ENCODE measurements around the gene LCN15. TPM values are rescaled to one million over a fixed set of nuclear protein-coding genes. Genes with fewer than 3 reads are reported as not detected.

Gene LCN15
- polyA plus RNA-seq, 3 donors = not detected

GRCh38 chr9:136784997-136785361 is 20.7 kb upstream of the LCN15 start:
- no peak for DNase-seq
- WGBS (ENCODE audit: insufficient coverage) = 98% methylated on average over 5 of the region's 6 CpGs
- Histone ChIP-seq H3K4me3 (replicated peaks in 1 of 3; ENCODE audit: low read depth in 2 of 3, low read length in 3 of 3) (no peak overlapping the region), H3K9ac (ENCODE audit: insufficient read depth, low read length, poor library complexity, severe bottlenecking) (no peak overlapping the region), H3K36me3 (replicated peaks in 1 of 2; ENCODE audit: control insufficient read depth in 1 of 2, insufficient read depth in 2 of 2, low read length in 2 of 2) (no peaks in the 10 kb centered on the region), H4K20me1 (ENCODE audit: insufficient read depth, low read length) (no peaks in the 10 kb centered on the region), H3K9me3 (replicated peaks in 1 of 2; ENCODE audit: control insufficient read depth in 1 of 2, insufficient read depth in 1 of 2, low read length in 2 of 2) (no peaks in the 10 kb centered on the region), H3K4me2 (replicated peaks; ENCODE audit: extremely low read depth, low read length, poor library complexity, severe bottlenecking) (no peak overlapping the region), H3K27me3 (ENCODE audit: control insufficient read depth in 2 of 2, insufficient read depth in 2 of 2, low read length in 2 of 2) (no peaks in the 10 kb centered on the region), H3K4me1 (ENCODE audit: control insufficient read depth in 1 of 2, insufficient read depth in 2 of 2, low read length in 2 of 2) (no peaks in the 10 kb centered on the region), H3K27ac (ENCODE audit: low read depth in 1 of 2, low read length in 2 of 2) (no peak overlapping the region), H2AFZ (ENCODE audit: insufficient read depth, low read depth, low read length, poor library complexity, severe bottlenecking) (no peak overlapping the region), H3K79me2 (ENCODE audit: insufficient read depth, low read length) (no peaks in the 10 kb centered on the region)
- Mint-ChIP-seq H3K9me3 (no peaks in the 10 kb centered on the region), H3K4me3 (no peak overlapping the region), H3K27me3 (ENCODE audit: low read depth in 3 of 3) (peaks cover 0 to 3% (median 0%) of the 10 kb centered on the region in 3 donors), H3K27ac (no peak overlapping the region), H3K4me1 (peaks cover 5% of the 10 kb centered on the region), H3K36me3 (no peaks in the 10 kb centered on the region)
- intact Hi-C loops (cut with micrococcal nuclease) = loop anchor here (5.0 to 10.0 kb wide), 2 partner anchors 247 to 280 kb away; partner anchors contain the start of gene FUT7 (in 1 of the 2)
- no peak for TF ChIP-seq CTCF (IDR thresholded peaks at IDR 0.05)

DNA sequence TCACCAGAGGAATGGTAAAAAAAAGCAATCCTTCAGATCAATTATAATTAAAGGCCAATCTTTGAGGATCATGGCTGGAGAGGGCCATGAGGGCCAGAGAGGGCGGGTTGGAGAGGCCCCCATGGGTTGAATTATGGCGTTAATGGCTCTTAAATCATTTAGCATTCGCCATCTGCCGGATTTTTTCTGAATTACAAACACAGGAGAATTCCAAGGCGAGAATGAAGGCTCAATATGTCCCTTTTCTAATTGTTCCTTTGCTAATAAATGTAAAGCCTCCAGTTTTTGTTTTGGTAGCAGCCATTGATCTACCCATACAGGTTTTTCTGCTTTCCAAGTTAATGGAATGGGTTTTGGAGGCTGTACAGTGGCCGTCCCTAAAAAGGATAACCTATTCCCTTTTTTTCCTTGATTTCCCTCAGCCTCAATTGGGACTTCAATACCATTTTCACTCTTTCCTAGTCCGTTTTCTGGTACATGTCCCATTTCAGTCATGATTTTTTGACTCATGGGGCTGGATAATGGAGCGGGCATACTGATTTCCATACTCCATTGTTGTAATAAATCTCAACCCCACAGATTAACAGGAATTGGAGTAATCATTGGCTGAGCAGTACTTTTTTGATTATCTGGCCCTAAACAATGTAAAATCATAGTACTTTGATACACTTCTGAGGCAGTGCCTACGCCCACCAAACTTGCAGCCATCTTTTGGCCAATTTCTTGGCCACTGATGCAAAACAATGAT is 20.1 kb upstream of the LCN15 start:
- no peaks in the 10 kb centered on the region for H3K9me3 Mint-ChIP-seq
- no peaks in the 10 kb centered on the region for H3K36me3 Mint-ChIP-seq
- intact Hi-C loops (cut with micrococcal nuclease) = loop anchor here in 1 of 2 donors (10.0 kb wide), 1 partner anchor 280 kb away; no protein-coding TSS in a partner anchor
- no peaks in the 10 kb centered on the region for H3K79me2 ChIP-seq (ENCODE audit: insufficient read depth, low read length)
- DNase-seq = no peak
- no peaks in the 10 kb centered on the region for H3K36me3 ChIP-seq (replicated peaks in 1 of 2; ENCODE audit: control insufficient read depth in 1 of 2, insufficient read depth in 2 of 2, low read length in 2 of 2)
- H3K9ac ChIP-seq (ENCODE audit: insufficient read depth, low read length, poor library complexity, severe bottlenecking) = no peak overlapping the region
- H3K4me3 Mint-ChIP-seq = no peak overlapping the region
- H4K20me1 ChIP-seq (ENCODE audit: insufficient read depth, low read length) = no peaks in the 10 kb centered on the region
- H3K27me3 ChIP-seq (ENCODE audit: control insufficient read depth in 2 of 2, insufficient read depth in 2 of 2, low read length in 2 of 2) = no peaks in the 10 kb centered on the region
- peaks cover 5% of the 10 kb centered on the region for H3K4me1 Mint-ChIP-seq
- H3K9me3 ChIP-seq (replicated peaks in 1 of 2; ENCODE audit: control insufficient read depth in 1 of 2, insufficient read depth in 1 of 2, low read length in 2 of 2) = no peaks in the 10 kb centered on the region
- H2AFZ ChIP-seq (ENCODE audit: insufficient read depth, low read depth, low read length, poor library complexity, severe bottlenecking) = no peak overlapping the region
- no peak overlapping the region for H3K27ac Mint-ChIP-seq
- H3K4me1 ChIP-seq (ENCODE audit: control insufficient read depth in 1 of 2, insufficient read depth in 2 of 2, low read length in 2 of 2) = no peaks in the 10 kb centered on the region
- peaks cover 0 to 6% (median 0%) of the 10 kb centered on the region in 3 donors for H3K27me3 Mint-ChIP-seq (ENCODE audit: low read depth in 3 of 3)
- 88% methylated on average over 1 of the region's 9 CpGs for WGBS (ENCODE audit: insufficient coverage)
- no peak overlapping the region for H3K4me3 ChIP-seq (replicated peaks in 1 of 3; ENCODE audit: low read depth in 2 of 3, low read length in 3 of 3)
- H3K27ac ChIP-seq (ENCODE audit: low read depth in 1 of 2, low read length in 2 of 2) = no peak overlapping the region
- peak; percentile 71 for TF ChIP-seq CTCF (IDR thresholded peaks at IDR 0.05)
- H3K4me2 ChIP-seq (replicated peaks; ENCODE audit: extremely low read depth, low read length, poor library complexity, severe bottlenecking) = no peak overlapping the region
